GM19351 (cell line): Measurements from ENCODE around the gene CLEC12A.
"Not testable (repeated sequence)": the region's sequence is repeated elsewhere in the genome, so short reads cannot be mapped to it uniquely, and the experiment has no call there.

ENCODE experiments used
- ATAC-seq: cut with Tn5 transposase; IDR thresholded peaks from one replicate; pipeline ENCODE4 v1.9.1; 2021; ENCODE audit warnings: mild to moderate bottlenecking, moderate library complexity; ENCODE audit not compliant: unreplicated experiment

Gene CLEC12A

DNA sequence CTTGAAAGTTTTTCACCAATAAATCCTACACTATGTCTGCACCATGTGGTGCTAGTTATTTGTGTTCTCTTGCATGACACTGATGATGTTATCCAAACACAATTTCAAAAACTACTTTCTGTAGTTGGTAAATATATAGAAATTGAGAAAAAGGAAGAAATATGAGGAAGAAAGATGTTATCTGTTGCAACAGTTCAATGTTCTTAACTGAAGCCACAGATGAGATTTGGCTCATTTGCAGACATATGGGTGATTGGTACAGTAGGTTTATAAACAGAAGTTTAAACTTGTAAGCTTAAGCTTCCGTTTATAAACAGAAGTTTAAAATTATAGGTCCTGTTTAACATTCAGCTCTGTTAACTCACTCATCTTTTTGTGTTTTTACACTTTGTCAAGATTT is at the start of gene CLEC12A:
Gene CLEC12A, plus strand, starts transcription at position 229 of the 400 bp plus-strand sequence. CDS start 188 bp downstream, outside the sequence.
- no peak for ATAC-seq

DNA sequence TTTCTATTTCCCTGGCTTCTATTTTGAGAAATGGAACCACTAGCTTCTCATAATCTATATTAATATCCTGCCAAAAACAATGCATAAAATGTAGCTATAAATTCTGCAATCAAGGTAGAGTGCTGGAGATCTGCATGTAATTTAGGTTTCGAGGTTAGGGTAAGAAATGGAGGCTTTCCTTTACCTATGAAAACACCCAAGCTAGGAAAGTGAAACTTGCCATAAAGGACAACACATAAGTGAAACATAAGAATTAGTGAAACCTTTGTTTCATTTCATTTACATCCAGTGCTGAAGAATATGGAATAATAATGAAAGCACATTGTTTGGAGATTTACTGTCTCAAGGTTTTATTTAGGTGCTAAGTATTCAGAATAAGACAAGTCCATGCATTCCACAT is 48.8 kb upstream of the CLEC12A start:
- no peak for ATAC-seq

GRCh38 chr12:9925705-9926393 is 45.4 kb upstream of the CLEC12A start:
- no peak for ATAC-seq

GRCh38 chr12:9926876-9927275 is 44.3 kb upstream of the CLEC12A start:
- no peak for ATAC-seq

GRCh38 chr12:9928607-9929006 is 42.6 kb upstream of the CLEC12A start:
- no peak for ATAC-seq

DNA sequence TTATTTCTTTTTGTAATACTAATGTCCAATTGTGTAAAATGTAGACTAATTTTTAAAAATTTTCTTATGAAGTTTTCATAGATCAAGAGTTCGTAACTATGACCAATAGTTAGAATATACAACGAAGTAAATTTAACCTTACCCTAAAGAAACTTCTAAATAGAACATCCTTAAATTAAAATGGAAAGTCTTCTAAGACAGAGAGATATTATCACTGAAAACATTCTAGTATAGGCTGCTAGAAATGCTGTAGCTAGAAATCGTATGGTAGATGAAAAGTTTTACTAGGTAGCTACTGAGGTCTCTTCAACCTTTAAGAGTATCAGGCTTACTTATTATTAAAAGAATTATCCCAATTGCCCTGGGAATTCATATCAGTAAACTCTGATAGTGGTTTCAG is 40.0 kb upstream of the CLEC12A start:
- ATAC-seq, result no peak

GRCh38 chr12:9932270-9932669 is 38.9 kb upstream of the CLEC12A start, which contains the start of gene CLEC2A:
Gene CLEC2A (minus strand): TSS chr12:9932370. CDS start chr12:9932329, 41 bp downstream.
- ATAC-seq, result no peak

GRCh38 chr12:9933958-9934357 is 37.3 kb upstream of the CLEC12A start:
- ATAC-seq, result no peak

DNA sequence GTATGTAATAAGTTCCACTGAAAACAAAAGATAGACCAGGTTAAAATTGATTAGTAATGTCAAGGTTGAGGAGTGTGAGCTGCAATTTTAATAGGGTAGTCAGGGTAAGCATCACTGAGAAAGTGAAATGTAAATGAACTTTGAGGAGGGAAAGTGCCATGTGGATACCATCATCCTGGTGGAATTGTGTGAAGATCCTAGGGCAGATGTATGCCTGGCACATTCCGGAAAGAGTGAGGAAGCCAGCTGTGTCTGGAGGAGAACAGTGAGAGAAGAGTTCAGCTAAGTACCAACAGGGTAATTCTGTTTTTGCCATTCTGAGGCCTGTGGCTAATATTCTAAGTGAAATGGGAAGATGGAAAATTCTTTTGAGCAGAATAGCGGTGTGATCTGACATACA is 36.2 kb upstream of the CLEC12A start:
- ATAC-seq, result no peak

- no peak for ATAC-seq
Observed at GRCh38 chr12:9936591-9936990, 34.6 kb upstream of the CLEC12A start.

DNA sequence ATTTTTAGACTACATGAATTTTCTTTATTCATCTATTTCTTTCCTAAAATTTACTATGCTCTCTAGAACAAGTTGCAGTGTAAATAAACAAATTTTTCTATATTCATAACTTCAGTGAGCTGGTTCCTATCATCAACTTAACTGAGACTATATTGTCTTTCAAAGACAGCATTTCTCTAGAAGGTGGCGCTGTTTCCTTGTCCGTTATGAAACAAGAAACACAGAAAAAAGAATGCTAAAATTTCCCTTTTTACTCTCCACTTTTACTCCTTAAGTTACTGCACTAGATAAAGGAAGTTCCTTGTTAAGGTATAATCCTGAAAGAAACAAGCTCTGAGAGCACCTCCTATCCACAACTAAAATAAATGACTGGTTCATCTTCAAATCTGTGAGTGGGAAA is 30.8 kb upstream of the CLEC12A start:
- ATAC-seq, result no peak

GRCh38 chr12:9941838-9942237 is 29.4 kb upstream of the CLEC12A start:
- ATAC-seq, result no peak

DNA sequence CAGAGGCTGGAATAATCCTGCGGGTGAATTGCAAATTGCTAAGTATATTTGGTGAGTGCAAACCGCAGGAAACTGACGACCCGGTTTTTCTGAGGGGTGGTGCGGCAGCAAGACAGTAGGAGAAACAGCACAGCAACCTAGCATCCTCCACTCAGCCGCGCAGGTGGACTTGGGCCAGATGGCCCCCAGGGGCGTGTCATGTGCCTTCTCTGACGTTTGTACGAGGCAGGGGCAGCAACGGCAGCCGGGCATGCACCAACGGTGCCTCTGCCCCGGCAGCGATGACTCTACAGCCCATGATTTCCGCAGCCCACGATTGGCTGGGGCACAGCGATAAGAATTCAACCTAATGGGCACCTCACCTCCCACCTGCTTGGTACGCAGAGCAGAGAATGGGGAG is 28.0 kb upstream of the CLEC12A start:
- no peak for ATAC-seq

GRCh38 chr12:9944391-9944790 is 26.8 kb upstream of the CLEC12A start:
- ATAC-seq, result no peak

- no peak for ATAC-seq
Observed at GRCh38 chr12:9947674-9948073, 23.5 kb upstream of the CLEC12A start.

- peak; percentile 99 for ATAC-seq
Observed at GRCh38 chr12:9948606-9949296, 22.5 kb upstream of the CLEC12A start.

DNA sequence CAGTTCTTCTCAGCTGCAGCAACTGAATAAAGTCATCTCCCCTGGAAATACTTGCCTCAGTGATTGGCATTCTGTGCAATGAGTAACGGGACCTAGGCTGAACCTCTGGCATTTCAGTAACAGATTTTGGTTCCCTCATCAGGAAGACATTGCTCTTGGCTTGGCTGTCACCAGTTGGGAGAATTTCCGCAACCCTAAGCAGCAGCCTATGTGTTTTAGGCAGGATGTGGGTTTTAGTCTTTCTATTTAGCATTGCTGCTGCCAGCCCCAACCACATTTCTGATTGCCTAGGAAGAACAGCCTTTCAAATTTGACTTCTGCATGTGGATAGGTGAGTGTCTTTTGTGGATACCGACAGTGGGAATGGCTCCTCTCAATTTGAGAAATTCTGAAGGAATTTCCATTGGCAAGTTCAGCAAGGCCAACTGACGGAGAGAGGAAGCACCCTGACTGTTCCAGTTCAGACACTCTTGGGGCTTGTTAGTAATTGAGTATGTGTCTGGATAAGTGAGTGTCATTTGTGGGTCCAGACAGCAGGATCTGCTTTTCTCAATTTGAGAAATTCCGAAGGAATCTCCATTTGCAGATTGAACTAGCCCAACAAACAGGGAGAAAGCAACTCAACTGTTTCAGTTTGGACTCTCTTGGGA is 20.1 kb upstream of the CLEC12A start:
- ATAC-seq, result no peak

DNA sequence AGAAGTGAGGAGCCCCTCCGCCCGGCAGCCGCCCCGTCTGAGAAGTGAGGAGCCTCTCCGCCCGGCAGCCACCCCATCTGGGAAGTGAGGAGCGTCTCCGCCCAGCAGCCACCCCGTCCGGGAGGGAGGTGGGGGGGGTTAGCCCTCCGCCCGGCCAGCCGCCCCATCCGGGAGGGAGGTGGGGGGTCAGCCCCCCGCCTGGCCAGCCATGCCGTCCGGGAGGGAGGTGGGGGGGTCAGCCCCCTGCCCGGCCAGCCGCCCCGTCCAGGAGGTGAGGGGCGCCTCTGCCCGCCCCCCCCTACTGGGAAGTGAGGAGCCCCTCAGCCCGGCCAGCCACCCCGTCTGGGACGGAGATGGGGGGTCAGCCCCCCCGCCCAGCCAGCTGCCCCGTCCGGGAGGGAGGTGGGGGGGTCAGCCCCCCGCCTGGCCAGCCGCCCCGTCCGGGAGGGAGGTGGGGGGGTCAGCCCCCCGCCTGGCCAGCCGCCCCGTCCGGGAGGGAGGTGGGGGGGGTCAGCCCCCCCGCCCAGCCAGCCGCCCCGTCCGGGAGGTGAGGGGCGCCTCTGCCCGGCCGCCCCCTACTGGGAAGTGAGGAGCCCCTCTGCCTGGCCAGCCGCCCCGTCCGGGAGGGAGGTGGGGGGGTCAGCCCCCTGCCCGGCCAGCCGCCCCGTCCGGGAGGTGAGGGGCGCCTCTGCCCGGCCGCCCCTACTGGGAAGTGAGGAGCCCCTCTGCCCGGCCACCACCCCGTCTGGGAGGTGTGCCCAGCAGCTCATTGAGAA is 18.1 kb upstream of the CLEC12A start:
- not testable (repeated sequence) for ATAC-seq

DNA sequence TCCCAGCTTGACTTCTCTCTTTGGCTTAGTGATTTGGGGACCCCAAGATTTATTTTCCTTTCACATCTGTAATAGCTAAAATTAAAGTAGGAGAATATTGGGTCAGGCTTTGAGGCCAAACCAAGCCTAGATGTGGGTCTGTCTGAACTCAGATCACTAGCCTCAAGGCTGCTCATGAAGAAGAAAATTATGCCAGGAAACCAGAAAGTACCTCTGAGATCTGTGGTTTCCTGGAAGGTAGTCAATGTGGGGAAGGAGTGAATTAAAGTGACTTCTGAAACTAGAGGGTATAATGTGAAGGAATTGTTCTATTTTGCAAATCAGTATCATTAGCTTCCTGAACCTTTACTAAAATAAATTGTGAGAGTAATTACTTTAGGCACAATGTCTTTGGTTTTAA is 13.4 kb upstream of the CLEC12A start:
- ATAC-seq, result no peak

DNA sequence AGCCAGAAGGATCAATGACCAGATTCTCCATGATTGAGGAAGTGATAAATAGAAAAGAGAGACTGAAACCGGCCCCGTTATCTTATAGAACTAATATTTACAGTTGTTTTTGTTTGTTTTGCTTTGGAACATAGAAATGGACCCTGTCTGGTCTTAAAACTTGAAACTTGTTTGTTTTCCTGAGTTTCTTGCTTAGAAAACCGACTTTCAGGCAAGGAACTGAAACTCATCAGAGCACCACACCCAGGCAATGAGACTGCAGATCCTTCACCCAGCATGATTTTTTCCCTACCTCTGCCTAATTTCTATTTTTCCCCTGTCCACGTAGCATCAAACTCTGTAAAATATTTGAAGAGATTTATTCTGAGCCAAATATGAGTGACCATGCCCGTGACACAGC is 10.6 kb upstream of the CLEC12A start:
- ATAC-seq, result no peak

DNA sequence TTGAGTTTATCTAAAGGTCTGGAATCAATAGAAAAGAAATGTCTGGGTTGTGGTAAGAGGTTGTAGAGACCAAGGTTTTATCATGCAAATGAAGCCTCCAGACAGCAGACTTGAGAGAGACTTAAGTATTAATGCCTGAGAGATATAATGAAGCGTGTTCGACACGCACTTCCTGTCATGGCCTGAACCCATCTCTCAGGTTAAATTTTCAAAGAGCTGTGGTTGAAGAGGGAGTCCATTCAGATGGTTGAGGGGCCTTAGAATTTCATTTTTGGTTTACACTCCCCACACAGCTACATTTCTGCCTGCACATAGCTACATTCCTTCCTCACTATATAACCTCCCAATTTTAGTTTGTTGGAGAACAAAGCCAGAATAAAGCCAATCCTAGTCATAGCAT is 10.1 kb upstream of the CLEC12A start:
- no peak for ATAC-seq
